NCI-H446 (cell line): ENCODE results near the gene SLC25A21.

Source experiments
- DNase-seq, 2 experiments: peaks; one replicate each; lab custom pipeline; 2025; lab: John Stamatoyannopoulos, UW

The SLC25A21 gene

DNA sequence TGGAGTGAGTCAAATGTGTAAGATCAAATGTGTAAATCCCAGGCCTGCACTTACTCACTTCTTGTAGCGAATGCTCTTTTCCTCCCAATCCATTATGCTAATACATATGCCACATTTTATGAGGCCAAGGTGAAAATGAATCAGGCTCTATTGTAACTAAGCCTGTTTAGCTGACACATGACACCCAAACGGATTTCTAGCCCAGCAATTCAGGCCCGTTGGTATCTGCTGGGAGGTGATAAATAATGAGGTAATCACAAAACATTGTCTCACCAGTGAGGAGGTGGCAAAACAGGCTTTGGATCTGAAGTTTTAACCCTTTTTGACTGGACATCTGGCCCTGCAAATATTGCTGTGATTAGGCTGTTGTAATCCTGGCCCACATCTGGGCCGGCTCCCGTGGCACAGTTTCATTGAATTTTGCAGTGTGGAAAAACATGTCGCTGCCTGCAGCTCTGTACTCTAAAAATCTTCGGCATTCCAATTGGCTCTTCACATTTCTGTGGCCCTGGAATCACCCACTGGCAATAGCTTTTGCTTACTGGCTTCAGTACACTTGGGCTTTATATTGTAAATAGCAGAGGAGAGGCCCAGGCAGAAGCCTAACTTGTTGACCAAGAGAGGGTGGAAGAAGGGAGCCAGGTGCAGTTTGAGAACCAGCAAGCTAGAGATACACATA lies 404.7 kb downstream of the SLC25A21 start:
- no peak for DNase-seq

DNA sequence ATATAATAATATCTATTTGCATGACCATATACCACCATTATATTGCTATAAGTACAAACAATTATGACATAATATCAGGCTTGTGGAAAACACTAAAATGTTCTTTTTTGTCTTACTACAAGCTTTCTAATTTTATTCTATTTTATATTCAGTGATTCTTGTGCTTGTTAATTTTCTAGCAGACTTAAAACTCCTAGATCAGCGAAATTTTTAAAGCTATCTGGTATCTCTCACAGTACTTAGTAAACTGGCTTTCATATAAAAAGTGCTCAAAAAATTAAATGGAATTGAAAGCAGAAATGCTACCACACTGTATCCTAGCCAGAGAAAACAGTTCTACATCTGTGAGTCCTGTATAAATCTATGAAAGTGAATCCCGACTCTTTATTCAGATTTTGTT lies 405.4 kb downstream of the SLC25A21 start:
- DNase-seq: no peak

DNA sequence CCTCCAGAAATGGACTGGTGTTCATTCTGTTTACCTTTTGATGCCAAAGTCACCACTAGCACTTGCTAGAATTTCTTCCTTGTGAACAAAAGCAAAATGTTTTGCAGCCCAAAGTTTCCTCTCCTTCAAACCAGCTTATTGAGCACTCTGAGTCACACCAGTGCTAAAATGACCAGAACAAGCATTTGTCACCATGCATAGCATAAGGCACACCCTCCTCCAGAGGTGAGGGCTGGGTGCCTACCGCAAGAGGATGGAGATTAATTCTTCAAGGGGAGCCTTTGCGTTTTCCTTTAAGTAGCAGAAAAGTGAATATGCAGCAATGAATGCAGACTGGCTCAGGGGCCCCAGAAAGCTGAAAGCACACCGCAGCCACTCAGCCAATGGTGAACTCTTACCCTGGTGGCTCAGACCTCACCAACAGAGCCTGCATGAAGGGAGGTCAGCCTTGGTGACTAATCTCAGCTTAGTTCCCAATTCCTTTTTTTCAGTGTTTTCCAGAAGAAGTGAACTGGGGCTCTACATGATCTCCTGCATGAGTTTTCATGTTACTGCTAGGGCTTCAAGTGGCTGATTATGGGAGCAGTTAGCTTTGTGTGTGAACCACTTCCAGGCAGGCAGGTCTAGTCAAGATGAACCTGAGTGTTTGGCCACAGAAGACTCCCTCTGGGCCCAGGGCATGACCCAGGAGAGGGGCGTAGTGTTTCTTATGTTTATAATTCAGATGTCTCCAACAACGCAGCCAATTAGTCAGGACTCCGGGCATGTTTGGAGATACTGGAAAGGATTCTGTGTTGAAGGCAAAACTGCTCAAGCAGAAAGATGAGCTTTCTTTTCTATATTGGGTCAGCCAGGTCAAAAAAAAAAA lies 414.4 kb downstream of the SLC25A21 start:
- DNase-seq: no peak

DNA sequence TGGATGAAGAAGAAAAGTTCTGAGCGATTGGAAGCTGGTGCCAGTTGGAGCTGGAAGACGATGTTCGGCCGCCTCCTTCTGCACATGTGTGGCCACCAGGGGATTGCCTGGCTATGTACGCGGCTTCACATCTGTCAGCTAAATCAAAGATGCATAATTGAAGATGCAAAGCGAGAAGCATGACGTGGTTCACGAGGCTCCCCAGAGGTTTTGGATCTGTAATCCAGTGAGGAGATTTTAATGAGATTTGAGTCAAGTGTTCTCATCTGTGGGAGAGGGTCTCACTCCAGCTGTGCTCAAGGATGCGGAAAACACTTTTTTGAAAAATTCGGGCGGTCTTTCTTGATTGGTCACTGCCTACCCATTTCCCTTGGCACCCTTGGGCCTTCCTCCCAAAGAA lies 416.2 kb downstream of the SLC25A21 start:
- DNase-seq: peak; percentile 45 to 80

DNA sequence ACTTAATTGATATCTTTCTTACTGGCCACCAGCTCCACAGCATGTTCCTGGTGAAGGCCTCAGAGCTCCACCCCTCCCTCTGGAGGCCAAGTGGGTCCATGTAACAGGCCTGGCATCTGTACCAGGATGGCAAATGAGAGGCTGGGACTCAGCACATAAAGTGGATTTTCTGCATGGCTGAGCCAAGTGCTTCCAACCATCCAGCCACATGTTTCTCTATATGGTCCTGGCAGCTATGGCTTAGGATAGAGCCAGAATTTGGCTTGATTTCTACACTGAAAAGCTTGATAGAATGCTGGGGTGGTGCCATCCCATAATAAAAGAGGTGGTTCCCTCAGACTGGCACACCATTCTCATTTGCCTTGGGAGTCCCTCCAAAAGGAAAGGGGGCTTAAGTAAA lies 416.6 kb downstream of the SLC25A21 start:
- DNase-seq: peak; percentile 90 to 95

DNA sequence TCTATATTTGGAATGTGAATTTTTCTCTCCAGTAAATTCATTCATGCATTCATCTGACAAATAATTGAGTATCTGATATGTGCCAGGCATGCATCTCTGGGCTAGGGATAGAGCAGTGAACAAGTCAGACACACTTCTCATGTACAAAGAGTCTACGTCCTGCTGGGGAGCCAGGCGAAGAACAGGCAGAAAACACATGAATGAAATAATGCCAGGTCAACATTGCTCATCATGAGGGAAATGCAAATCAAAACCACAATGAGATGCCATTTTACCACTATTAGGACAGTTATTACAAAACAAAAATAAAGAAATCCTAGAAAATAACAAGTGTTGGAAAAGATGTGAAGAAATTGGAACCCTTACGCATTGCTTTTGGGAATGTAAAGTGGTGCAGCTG lies 420.5 kb downstream of the SLC25A21 start:
- DNase-seq: no peak

DNA sequence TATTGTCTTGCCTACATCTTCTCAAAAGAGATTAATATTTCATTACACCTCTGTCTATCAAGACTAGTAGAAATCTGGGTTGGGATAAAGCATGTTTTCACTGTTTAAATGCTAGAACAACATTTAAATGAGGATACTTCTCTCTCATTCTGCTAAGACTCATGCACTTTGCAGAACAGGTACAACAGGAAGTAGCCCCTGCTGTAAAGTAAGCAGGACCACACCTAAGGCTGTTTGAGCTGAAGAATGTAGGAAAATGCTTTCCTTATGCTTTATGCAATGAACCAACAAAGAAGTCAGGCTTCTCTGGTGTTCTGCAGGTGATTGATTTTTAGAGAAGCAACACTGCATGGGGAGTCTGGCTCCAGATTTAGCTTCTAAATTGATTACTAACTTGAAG lies 421.3 kb downstream of the SLC25A21 start:
- no peak for DNase-seq

DNA sequence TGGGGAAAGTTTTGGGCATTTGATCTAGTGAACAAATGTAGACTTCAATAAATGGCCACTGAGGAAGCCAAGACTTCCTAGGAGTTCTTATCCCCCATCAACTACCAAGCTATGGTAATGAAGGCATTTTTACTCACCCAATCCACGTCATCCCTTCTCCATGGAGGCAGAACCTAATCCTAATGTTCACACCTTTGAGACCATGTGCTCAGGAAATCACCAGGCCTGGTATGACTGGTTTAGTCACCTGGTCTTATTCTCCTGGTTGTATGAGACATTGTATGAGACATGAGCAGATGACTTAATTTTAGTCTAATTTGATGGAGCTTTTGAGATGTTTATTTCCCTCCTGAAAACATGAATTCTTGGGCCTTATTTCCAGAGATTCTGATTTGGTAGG lies 422.2 kb downstream of the SLC25A21 start:
- no peak for DNase-seq

DNA sequence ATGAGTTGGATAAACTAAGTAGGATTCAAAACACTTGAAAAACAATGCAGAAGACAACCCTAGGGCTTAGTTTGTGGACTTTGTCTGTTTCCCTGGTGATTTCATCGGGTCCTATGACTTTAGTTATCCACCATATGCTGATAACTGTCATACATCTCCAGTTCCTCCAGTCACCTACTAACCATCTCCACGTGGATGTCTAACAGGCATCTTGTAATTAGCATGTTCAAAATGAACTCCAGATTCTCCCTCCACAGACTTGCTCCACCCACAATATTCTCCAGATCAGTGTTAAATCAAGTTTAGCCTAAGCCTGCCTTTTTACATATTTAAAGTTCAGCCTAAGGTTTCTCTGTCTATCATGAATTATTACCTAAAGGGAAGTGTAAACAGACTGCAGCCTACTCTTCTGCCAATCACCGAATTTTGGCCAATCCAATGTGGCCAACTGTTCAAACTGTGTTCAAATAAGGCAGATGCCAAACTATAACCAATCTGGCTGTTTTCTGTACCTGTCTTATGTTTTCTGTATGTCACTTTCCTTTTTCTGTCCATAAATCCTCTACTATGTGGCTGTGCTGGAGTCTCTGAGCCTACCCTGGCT lies 423.7 kb downstream of the SLC25A21 start:
- no peak for DNase-seq

DNA sequence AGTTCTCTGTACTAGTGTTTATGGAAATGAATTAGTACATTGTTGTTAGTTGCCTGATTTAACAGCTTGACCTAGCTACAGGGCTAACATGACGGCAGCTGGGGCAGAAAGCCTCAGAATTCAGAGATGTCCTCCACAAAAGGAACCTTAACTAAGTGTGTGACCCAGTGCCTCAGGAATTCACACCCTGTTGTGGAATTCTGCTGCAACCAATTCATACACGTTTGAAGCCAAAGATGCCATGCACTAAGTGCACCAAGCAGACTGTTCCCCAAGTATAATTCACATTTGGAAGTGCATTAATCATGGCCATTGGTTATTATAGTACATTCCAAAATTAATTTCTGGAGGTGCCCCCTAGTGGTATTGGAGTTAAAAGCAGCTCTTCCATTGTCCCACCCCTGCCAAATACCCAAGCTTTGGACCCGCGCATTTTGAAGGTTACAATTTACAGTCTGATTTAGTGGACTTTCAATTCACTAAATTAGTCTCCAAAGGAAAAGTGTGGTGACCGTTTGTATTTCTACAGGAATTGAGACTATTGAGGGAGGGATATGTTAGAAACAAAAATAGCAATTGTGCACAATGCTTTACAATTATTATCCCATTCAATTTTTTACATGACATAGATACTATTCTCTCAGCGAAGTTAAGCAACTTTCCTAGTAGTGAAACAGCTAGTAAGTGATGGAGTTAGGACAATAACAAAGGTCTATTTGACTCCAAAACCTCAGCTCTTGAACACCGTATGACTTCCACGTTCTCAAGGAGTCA lies 424.8 kb downstream of the SLC25A21 start:
- DNase-seq: peak; percentile 16 to 31

DNA sequence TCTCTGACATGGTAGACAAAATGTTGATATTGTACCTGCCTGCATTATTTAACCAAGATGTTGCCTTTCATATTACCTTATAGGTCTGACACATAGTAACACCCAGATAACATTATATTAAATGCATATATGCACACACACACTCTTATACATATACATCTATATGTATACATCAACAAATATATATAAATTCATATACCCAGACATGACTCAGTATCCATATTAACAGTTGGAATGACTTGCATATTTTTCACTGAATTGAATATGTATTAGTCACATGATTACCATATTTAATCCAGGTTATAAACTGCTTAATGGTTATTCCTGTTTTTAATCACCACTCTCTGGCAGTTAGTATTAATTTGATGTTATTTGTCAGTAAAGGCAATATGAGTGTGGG lies 425.5 kb downstream of the SLC25A21 start:
- no peak for DNase-seq

DNA sequence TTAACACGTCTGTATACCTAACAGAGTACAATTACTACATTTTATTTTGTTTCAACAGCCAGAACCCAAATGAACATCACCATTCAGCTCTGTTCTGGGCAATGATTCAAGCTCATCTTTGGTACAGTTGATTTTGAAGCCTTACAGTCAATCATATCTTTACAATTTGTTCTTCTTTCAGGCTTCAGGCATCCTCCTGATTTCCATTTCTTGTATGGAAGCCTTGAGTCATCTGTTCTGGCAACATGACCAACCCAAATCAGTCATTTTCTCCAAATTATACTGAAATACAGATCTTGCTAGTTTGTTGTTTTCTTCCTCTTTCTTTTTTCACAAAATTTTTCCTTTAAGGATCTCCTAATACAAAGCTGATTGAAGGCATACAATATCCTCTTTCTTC lies 430.5 kb downstream of the SLC25A21 start:
- DNase-seq: no peak

DNA sequence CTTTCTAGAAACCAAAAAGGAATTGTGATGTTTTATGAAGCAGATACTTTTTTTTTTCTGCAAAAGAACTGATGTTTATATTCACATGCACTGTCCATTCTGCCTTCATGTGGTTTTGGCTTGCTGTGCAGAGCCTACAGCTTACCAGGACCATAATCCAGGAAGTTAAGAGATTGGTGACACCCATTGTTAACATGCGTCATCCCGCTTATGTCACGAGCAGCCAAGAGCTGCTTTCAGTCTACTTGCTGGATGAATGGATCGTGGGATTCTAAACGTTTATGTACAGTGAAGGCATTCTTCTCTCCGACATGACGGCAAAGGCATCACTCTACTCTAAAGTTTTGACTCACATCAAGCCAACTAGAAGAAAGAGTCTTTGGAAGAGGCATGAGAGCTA lies 434.1 kb downstream of the SLC25A21 start:
- no peak for DNase-seq

DNA sequence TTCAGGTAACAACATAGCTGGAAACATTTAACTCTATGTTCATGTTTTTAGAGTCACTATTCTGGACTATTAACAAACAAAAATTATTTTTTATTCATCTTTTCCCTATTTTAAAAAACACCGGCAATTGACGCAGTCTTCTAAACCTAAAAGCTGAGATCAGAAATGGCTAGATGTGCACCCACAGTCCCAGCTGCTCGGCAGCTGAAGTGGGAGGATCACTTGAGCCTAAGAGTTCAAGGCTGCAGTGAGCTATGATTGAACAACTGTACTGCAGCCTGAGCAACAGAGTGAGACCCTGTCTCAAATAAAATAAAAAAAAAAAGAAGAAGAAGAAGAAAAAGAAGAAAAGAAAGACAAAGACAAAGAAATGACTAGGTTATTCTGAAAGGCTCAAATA lies 446.3 kb downstream of the SLC25A21 start:
- DNase-seq: no peak

DNA sequence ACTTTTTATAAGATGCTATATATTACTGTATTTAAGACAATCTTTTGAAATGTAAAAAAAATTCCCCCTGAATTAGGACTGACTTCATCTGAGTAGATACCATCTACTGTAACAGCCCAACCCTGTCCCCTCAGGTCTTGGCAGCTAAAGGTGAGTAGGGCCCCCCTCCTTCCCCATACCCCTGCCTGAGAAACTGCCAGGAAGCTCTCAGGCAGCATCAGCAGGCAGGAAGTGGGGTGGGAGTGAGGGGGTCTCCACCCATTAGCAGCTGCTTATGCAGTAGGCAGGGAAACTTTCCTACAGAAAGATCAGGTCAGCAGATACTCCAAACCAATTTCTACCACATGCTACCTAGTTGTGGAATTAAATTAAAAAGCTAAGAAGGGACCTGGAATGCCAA lies 448.2 kb downstream of the SLC25A21 start:
- DNase-seq: no peak

DNA sequence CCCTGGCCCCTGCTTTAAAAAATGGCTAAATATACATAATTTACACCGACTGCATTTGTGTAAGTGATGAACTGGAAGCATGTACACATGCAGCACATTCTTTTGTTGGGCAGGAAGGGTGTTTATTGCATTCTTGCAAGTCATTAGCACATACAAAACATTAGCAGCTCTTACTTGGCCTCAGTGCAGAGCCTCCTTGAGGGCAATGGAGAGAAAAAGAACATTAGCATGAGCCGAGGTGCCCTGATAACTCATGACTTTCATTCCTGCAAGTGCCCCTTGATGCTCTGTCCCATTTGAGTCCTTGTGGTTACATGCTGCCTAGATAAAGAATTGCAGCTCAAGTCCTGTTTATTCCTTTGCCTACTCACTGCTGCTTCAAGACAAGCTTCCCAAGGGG lies 448.9 kb downstream of the SLC25A21 start:
- DNase-seq: no peak

DNA sequence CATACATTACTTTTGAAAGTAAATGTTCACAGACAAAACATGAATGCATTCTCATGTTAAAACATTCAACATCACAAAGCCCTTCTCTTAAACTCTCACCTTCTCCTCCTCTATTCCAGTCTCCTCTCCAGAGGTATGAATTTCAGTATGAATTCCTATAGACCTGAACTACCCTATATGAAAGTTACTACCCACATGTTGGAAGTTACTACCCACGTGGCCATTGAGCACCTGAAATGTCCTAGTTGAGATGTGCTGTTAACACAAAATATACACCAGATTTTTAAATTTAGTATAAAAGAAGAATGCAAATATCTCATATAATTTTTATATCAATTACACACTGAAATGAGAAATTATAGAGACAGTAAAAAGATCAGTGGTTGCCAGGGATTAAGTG lies 450.5 kb downstream of the SLC25A21 start:
- DNase-seq: no peak

DNA sequence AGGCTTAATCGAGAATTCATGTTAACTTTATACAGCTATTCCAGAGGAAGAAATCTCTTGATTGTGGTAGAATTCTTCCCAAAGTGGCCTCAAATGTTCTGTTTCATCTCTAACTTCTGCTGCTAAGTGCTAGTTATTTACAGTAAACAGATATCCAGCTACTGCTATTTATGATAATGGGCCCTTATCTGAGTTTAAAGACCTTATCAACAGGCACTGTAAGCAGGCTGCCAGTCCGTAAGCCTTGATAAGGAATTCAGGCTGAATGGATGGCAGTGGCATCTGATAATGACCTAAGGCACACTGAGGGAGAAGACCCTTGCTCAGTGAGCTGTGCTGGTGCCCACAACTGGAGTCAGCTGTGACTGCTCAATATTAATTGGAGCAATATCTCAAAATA lies 451.7 kb downstream of the SLC25A21 start:
- no peak for DNase-seq

DNA sequence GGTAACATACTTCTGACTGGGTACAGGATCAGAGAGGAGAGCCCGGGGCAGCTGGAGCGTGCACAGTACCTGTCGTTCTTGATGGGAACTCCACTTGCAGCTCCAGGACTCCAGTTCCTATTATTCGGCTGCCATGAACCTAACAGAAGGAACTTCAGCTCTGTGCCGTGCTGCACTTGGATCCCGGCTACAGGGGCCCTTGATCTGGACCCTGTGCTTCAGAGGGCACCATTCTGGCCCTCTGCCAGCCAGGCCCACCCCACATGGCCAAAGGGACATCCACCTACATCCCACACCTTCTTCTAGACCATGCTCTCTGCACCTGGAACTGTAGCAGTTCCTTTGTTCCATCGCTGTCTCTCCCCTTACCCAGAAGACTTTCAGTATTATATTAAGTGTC lies 452.6 kb downstream of the SLC25A21 start:
- DNase-seq: no peak

DNA sequence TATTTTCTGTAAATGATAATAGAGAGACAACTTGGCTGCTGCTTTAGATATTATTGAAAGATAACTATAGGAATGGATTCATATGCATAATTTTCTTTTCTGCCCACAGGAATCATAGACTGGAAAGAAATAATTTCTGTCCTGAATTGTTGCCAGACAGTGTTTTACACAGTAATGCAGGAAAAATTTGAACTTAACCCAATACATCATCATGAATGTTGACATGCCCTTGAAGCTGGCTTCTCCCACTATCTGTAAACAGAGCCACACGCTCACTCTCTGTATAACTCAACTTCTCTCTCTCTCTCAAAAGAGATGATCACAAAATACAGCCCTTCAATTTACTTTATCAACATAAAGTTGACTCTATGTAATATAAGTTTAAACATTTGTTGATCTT lies 454.2 kb downstream of the SLC25A21 start:
- DNase-seq: no peak

DNA sequence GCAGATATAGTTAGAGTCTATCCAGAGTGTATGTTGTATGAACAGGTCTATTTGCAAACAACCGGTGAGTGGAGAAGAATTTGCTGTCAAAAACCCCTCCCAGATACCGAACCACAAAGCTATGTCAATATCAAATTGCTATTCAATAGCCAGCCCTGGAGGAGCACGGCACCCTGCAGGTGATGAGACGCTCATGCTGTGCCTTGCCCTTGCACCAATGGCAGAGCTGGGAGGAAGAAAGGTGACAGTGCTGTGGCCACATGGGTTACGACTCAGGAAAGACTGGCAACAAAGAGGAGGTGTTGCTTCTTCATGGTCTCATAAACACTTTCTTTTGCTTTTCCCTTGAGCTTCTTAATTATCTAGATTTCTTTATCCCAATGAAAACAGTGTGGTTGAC lies 455.0 kb downstream of the SLC25A21 start:
- DNase-seq: no peak

DNA sequence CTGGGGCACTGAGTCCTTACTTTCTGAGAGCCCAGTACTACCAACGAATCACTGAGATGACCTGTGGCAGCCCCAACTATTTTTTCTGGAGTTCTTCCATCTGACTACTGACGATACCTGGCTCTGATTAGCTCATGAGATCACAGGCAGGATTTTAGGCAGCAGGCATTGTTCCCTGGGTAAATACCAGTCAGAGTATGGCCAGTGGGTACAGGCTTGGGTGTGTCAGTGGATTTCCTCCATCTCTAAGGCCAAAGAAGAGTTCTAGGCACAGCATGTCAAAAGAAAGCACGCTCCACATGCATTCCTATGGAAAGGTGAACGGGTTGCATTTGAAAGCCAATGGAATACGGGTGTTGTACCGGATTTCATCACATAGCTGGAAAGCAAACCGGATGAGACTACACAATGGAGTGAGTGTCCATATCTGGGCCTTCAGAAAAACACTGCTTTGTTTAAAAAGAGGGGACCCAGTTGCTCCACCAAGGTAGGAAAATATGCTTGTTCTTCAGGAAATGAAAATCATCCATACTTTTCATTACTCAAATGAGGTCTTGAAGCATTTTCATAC lies 455.7 kb downstream of the SLC25A21 start:
- no peak for DNase-seq
